ENCODE measurements around the gene ZFYVE28.

Gene ZFYVE28

DNA sequence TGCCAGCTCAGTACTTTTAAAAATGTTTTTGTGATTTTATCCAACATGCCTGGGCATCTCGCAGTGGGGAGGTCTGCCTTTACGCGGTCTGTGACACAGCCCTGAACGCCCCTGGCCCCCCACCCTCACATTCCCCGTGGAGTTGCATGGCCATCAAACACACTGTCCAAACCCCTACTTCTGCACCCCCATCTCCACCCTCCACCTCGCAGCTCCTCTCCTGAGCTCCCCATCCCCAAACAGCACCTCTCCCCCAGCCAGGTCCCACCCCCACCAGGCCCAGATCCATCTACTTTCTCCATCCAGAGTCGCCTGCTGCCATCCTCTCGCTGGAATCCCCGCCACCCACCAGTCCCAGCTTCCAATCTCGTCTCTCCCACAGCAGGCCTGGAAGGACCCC lies 9.5 kb downstream of the ZFYVE28 start:
- ChIA-PET POLR2A (no interaction called here), CTCF (no interaction called here)
- TF ChIP-seq ARNT (IDR thresholded peaks at IDR 0.05), result no peak
- no peak for TF ChIP-seq FOXA1 (IDR thresholded peaks at IDR 0.05)
- TF ChIP-seq FOXK2 (IDR thresholded peaks at IDR 0.05), result no peak
- TF ChIP-seq FOXM1 (IDR thresholded peaks at IDR 0.05; ENCODE audit: borderline replicate concordance), result no peak
- no peak for DNase-seq (ENCODE audit: extremely low spot score)

DNA sequence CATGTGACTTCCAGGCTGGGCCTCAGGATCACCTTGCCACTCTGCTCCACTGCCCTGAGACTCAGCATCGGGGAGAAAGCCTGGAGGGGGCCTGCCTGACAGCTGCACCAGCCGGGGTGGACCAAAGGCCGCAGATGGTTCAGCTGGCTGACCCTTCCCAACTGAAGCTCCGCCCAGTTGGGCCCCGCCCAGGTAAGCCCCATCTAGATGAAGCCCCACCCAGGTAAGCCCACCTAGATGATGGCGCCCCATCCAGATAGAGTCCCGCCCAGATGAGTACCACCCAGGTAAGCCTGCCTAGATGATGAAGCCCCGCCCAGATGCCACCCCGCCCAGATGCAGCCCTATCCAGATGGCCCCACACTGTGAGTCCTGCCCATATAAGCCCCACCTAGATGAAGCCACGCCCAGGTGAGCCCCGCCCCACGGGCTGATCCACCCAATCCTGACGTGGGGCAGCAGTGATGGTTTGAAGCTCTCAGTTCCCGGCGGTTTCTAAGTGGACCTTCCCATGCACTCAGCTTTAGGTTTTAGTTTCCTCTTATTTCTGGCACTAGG lies 10.0 kb downstream of the ZFYVE28 start:
- CTCF ChIA-PET, result no interaction called here
- no peak for DNase-seq (ENCODE audit: extremely low spot score)
- POLR2A ChIA-PET, result no interaction called here

DNA sequence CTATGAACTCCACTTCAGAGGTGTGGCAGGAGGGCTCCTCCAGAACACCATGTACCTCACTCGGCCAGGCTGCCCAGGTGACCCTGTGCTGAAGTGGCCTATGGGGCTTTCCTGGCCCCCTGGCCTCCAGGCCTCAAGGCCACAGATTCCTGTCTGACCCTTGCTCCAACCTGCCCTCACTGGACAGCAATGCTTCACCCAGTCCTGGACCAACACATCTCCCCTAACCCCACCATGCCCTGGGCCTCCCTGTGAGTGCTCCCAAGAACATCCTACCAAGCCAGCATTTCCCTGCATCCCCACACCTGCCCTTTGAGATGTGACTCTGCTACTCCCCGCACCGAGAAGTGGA lies 10.5 kb downstream of the ZFYVE28 start:
- CTCF ChIA-PET, result no interaction called here
- POLR2A ChIA-PET, result no interaction called here
- no peak for DNase-seq (ENCODE audit: extremely low spot score)
- TF ChIP-seq, protein P1, sequence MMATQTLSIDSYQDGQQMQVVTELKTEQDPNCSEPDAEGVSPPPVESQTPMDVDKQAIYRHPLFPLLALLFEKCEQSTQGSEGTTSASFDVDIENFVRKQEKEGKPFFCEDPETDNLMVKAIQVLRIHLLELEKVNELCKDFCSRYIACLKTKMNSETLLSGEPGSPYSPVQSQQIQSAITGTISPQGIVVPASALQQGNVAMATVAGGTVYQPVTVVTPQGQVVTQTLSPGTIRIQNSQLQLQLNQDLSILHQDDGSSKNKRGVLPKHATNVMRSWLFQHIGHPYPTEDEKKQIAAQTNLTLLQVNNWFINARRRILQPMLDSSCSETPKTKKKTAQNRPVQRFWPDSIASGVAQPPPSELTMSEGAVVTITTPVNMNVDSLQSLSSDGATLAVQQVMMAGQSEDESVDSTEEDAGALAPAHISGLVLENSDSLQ (IDR thresholded peaks at IDR 0.05), result no peak
- TF ChIP-seq ZNF384 (IDR thresholded peaks at IDR 0.05) (no peak), ARNT (IDR thresholded peaks at IDR 0.05) (no peak), HDGF (IDR thresholded peaks at IDR 0.05; ENCODE audit: borderline replicate concordance) (no peak), NFRKB (IDR thresholded peaks at IDR 0.05) (no peak)

More for the DNA sequence above, 10.0 kb downstream of the ZFYVE28 start:
- TF ChIP-seq HDGF (IDR thresholded peaks at IDR 0.05; ENCODE audit: borderline replicate concordance) (no peak), LEF1 (IDR thresholded peaks at IDR 0.05; ENCODE audit: borderline replicate concordance) (no peak), L3MBTL2 (conservative IDR thresholded peaks at IDR 0.05) (no peak), ZNF384 (IDR thresholded peaks at IDR 0.05) (no peak), ARNT (IDR thresholded peaks at IDR 0.05) (no peak), CTBP1 (IDR thresholded peaks at IDR 0.05; ENCODE audit: borderline replicate concordance) (no peak), FOXA1 (IDR thresholded peaks at IDR 0.05) (no peak), NFRKB (IDR thresholded peaks at IDR 0.05) (no peak), BHLHE40 (IDR thresholded peaks at IDR 0.05; ENCODE audit: borderline replicate concordance) (no peak), FOXM1 (IDR thresholded peaks at IDR 0.05; ENCODE audit: borderline replicate concordance) (no peak), SUZ12 (IDR thresholded peaks at IDR 0.05) (no peak), FOXK2 (IDR thresholded peaks at IDR 0.05) (no peak), TARDBP (IDR thresholded peaks at IDR 0.05) (no peak), SP1 (IDR thresholded peaks at IDR 0.05) (no peak), ELF4 (IDR thresholded peaks at IDR 0.05) (no peak)
- TF ChIP-seq, protein P1 (IDR thresholded peaks at IDR 0.05), result no peak

DNA sequence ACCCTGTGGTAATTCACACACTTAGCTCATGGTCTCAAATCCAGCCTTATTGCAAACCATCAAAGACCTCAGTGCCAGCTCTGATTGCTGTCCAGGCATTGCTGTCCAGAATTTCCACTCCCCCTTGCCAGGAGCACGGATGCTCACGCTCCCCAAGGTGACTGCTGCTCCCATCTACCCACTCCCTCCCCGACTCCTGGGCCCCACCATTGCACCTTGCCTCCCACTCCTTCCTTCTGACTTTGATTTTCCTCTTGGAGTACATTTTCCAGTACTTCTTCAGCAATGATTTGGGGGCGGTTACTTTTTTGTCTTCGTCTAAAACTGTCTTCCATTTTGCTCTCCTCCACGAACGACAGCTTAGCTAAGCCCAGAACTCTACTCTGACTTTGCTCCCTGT lies 11.5 kb downstream of the ZFYVE28 start:
- CTCF ChIA-PET, result no interaction called here
- no peak for DNase-seq (ENCODE audit: extremely low spot score)
- POLR2A ChIA-PET, result no interaction called here
- TF ChIP-seq ELF4 (IDR thresholded peaks at IDR 0.05) (no peak), BHLHE40 (IDR thresholded peaks at IDR 0.05; ENCODE audit: borderline replicate concordance) (no peak), LEF1 (IDR thresholded peaks at IDR 0.05; ENCODE audit: borderline replicate concordance) (no peak), HDGF (IDR thresholded peaks at IDR 0.05; ENCODE audit: borderline replicate concordance) (no peak), ARNT (IDR thresholded peaks at IDR 0.05) (no peak), TARDBP (IDR thresholded peaks at IDR 0.05) (no peak), FOXA1 (IDR thresholded peaks at IDR 0.05) (no peak), CTBP1 (IDR thresholded peaks at IDR 0.05; ENCODE audit: borderline replicate concordance) (no peak), FOXM1 (IDR thresholded peaks at IDR 0.05; ENCODE audit: borderline replicate concordance) (no peak), L3MBTL2 (conservative IDR thresholded peaks at IDR 0.05) (no peak)
- TF ChIP-seq, protein P1 (IDR thresholded peaks at IDR 0.05), result no peak

DNA sequence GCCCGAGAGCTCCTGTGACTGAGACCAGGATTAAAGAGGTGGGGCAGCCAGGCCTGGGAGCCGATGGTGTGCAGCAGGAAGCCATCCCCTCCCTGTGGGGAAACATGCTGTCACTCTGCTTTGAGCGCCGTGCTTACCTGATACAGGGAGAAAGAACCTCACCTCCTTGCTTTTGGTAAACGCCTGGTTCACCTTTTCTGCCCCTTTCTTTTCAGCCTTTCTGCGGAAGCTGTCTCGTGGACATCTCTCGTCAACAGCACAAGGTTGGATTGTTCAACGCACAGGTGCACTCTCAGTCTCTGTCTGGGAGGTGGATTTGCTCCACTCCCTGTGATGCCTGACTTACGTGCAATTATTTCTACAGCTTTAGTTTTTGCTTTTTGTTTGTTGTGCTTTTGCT lies 12.0 kb downstream of the ZFYVE28 start:
- DNase-seq (ENCODE audit: extremely low spot score), result no peak
- ChIA-PET POLR2A (no interaction called here), CTCF (no interaction called here)
- TF ChIP-seq SP1 (IDR thresholded peaks at IDR 0.05) (no peak), FOXK2 (IDR thresholded peaks at IDR 0.05) (no peak), HDGF (IDR thresholded peaks at IDR 0.05; ENCODE audit: borderline replicate concordance) (no peak), ZNF384 (IDR thresholded peaks at IDR 0.05) (no peak), L3MBTL2 (conservative IDR thresholded peaks at IDR 0.05) (no peak), FOXM1 (IDR thresholded peaks at IDR 0.05; ENCODE audit: borderline replicate concordance) (no peak), CTBP1 (IDR thresholded peaks at IDR 0.05; ENCODE audit: borderline replicate concordance) (no peak), SUZ12 (IDR thresholded peaks at IDR 0.05) (no peak), FOXA1 (IDR thresholded peaks at IDR 0.05) (no peak), ARNT (IDR thresholded peaks at IDR 0.05) (no peak), ELF4 (IDR thresholded peaks at IDR 0.05) (no peak), LEF1 (IDR thresholded peaks at IDR 0.05; ENCODE audit: borderline replicate concordance) (no peak)
- TF ChIP-seq, protein P1 (IDR thresholded peaks at IDR 0.05), result no peak

DNA sequence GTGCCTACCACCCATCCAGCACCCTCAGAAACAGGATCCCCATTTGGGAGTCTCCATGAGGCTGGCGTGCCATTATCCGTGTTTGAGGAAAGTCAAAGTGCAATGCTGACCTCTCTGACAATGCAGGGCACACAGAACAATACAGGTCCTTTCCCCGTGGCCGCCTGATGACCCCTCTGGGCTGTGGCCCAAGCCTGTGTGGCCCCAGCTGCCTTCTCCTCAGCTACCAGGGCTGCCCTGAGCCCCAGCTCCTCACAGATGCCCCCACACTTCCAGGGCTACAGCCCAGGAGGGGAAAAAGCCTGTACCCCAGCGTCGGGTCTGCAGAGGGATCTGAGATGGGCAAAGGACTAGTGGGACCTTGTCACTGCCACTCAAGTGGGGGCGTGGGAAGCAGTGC lies 15.5 kb downstream of the ZFYVE28 start:
- CTCF ChIA-PET, result interaction anchor here (1.3 kb wide), 1 partner anchor 11 kb away, joined by 6 read pairs; no protein-coding TSS in a partner anchor

More for the DNA sequence above, 15.5 kb downstream of the ZFYVE28 start:
- TF ChIP-seq FOXK2 (IDR thresholded peaks at IDR 0.05) (no peak), LEF1 (IDR thresholded peaks at IDR 0.05; ENCODE audit: borderline replicate concordance) (no peak), ELF4 (IDR thresholded peaks at IDR 0.05) (no peak), FOXM1 (IDR thresholded peaks at IDR 0.05; ENCODE audit: borderline replicate concordance) (no peak), ZNF384 (IDR thresholded peaks at IDR 0.05) (no peak)
- TF ChIP-seq, protein P1 (IDR thresholded peaks at IDR 0.05), result no peak
- POLR2A ChIA-PET, result interaction anchor here (1.0 kb wide), 1 partner anchor 141 kb away, joined by 3 read pairs; the partner anchor contains the start of gene MXD4
- no peak for DNase-seq (ENCODE audit: extremely low spot score)

Measured in HEK293T (cell line).